NCI-H748 treated with DMSO at 0.1 percent for 48 hours (cell line): ENCODE measurements around the gene LRP1B.

Source experiments
- DNase-seq: peaks from one replicate; lab custom pipeline; 2025; lab: John Stamatoyannopoulos, UW

LRP1B gene

DNA sequence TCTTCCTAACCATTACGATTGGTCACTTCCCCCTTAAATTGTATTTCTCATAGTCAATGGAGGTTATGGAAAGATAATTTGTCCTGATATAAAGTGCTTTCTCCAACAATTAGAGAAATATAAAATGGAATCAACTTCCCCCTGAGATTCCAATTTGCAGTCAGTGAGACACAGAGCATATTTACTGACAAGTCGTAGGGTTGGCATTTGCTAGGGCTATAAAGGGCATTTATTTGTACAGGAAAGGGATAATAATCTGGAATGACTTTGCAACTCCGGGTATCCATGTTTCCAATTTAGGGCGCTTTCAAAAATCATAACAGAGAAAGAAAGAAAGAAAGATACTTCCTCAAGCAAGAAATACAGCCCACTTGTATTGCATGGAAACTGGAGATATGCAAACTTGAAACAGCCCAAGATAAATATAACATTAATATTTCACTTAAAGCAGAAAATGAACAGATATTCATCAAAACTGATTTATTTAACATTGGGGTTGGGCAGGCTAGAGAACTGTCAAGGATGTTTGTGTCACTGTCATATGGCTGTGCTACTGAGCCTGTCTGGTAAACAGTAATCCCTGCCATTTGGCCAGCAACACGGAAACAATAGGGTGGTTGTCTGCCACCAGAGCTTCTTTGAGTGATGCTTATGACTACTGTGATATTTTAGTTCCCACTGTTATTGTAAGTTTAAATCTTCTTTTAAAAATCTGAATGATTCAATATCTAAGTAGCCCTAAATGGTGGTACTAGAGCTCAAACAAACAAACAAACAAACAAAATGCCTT lies 621.8 kb downstream of the LRP1B start:
- DNase-seq: no peak

DNA sequence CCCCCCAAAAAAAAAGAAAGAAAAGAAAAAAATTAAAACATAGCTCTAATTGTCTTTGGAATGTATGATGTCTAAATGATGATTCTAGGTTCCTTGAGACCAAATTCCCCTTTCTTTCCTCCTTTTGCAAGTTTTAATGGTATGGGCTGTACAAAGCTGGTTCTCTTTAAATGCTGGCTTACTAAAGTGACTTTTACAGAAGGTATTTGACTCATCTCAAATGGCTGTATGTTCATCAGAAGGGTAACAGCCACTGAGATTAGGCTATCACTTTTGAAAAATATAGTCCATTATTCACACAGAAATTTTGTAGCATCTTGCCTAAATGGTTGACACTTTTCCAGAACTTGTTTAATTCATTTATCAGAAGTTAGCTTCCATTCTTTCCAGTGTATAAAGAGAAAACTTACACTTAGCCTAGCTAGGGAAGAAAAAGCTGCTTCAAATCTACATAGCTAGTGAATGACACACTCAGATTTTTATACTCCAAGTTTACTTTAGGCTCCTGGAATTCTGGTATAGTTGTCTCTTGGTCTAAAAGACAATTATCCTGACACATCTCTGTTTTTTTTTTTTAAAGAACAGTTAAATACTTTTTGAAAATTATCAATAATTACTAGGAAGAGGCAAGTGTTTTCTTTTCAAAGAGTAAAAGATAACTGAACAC lies 622.6 kb downstream of the LRP1B start:
- no peak for DNase-seq

DNA sequence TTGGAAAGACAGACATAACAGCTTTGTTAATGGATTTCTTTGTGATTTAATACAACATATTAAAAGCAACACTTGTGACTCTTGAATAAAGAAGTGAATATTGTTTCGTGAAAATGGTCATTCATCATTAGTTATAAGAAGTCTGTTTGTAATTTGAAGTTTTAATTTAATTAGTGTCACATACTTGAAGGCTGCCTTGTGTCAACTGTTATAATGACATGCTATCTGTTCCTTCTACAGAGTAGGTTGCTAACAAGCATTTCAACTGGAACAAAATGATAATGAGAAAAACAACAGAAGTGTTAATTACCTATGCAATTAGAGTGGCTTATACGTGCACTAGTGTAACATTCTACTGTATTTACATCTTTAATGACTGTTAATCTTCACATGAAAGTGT lies 624.7 kb downstream of the LRP1B start:
- DNase-seq: no peak

DNA sequence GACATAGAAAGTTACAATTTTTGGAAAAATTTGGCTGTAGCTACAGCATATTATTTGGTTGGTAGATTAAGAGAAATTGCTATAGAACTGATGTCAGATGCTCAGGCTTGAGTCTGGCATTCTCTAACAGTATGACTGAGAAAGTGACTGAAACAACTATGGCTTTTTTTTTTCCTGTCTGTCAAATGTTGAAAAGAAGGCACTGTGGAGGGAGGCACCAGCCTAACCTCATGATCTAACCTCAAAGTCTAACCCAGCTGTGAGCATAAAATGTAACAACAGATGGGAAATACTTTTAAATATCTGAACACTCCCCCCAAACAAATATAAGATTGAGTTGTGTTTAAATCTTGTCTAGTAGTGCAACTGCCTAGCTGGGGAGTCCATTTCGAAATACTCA lies 629.1 kb downstream of the LRP1B start:
- no peak for DNase-seq

GRCh38 chr2:141499123-141499522 lies 631.7 kb downstream of the LRP1B start:
- DNase-seq: no peak

DNA sequence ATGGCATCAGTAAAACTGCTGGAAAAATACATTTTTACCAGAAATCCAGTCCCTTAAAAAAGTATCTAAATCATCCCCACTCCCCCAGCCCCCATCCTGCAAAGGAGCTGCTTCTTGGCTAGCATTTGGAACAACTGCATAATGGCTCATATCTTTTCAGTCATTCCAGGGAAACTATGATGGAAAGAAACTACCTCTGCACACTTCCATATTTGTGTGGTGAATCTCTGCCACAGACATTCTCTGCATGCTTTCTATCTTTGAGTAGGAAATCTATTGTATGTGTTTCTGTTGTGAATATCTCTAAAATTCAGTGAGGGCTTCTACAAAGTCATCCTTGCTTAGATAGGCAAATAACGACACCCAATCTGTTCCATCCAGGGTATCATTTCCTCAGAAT lies 632.3 kb downstream of the LRP1B start:
- DNase-seq: no peak

GRCh38 chr2:141497272-141497671 lies 633.5 kb downstream of the LRP1B start:
- DNase-seq: no peak

DNA sequence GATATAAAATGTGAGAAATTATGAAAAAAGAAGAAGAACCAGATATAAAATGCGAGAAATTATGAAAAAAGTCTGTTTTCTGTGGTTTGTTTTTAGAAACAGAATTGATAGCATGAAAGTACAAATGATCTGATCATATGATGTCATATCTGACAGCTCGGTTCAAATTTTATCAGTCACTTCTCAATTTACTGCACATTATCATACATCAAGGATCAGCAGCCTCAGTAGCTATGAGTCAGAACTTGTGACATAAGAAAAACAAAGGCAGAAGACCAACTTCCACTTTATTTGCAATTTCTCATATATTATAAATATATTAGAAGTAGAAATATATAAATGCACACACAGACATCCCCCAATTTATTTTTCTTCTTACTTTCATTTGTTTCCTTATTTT lies 634.0 kb downstream of the LRP1B start:
- DNase-seq: no peak

DNA sequence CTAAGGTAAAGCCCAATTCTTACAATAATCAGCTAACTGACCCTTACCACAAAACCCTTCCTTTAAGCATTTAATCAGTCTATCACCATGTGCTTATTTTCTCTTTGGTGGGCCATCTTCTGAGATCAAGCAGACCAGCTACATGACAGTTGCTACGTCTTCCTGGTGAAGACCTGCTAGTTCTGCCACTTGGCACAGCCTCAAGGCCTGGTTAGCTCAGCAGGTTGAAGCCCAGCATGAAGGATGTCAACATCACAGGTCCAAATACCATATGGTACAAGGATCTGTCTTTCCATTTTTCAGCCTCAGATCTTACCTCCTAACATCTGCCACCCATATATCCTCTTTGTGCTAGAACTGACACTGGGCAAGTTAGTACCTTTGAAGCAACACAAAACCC lies 636.9 kb downstream of the LRP1B start:
- DNase-seq: no peak

GRCh38 chr2:141492816-141493215 lies 638.0 kb downstream of the LRP1B start:
- DNase-seq: no peak

- DNase-seq: no peak
Measured at GRCh38 chr2:141490886-141491285, 639.9 kb downstream of the LRP1B start.

DNA sequence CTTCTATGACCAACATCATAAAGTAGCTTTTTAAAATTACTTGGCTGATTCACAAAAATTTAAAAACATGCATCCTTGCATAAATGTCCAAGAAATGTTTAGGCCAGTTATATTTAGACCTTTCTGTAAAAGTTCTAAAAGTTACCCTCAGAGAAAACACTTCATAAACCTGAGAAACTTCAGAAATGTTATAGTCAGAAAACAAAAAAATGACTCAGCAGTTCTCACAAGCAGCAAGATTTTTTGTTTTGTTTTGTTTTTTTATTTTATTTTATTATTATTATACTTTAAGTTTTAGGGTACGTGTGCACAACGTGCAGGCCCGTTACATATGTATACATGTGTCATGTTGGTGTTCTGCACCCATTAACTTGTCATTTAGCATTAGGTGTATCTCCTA lies 648.1 kb downstream of the LRP1B start:
- no peak for DNase-seq

DNA sequence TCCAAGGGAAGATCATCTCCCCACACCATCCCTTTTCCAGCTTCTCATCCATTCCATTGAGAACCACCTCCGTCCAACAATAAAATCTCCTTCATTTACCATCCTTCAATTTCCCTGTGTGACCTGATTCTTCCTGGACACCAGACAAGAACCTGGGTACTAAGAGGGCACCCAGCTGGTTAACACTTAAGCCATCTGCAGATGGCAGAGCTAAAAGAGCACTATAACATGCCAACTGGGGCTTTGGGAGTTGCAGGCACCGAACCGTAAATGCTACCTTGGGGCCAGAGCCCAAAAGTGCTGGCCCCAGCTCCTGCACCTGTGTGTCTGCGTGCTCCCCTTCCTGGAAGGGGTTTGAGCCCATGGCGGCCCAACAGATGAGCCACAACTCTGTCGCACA lies 655.0 kb downstream of the LRP1B start:
- DNase-seq: no peak

- no peak for DNase-seq
Measured at GRCh38 chr2:141468761-141469160, 662.1 kb downstream of the LRP1B start.

DNA sequence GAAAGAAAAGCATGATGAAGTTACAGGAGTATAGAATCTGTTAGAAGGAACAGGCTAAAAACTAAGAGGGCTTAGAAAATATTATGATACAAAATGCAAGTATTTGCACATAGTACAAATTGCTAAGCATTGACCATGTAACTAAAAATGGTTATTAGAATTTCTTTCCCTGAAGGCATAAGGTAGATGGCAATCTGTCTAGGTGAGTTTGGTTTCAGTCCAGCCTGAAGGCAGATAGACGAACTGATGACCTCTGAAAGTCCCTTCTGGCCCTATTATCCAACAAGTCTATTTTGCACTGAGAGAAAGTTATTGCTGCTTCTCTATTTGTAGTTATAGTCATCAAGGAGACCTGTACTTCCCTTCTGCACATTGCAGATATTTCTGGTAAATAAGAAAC lies 663.5 kb downstream of the LRP1B start:
- DNase-seq: no peak

DNA sequence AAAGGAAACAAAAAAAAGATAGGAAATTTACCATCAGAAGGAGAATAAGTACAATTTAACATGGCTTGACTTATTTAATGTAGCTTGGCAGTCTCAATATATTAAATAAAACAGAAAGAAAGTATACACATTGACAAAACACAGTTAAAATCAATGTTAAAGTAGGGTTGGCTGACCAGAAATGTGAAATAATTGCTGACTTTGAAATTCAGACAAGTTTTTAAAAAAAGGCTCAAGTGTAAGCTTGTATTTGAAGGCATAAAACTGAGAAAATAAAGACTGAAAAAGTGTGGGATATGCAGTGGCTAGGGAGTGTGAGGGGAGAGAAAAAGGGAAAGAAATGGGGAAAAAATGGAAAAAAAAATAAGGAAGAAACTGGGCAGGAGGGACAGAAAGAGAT lies 665.8 kb downstream of the LRP1B start:
- no peak for DNase-seq

- no peak for DNase-seq
Measured at GRCh38 chr2:141458351-141458750, 672.5 kb downstream of the LRP1B start.

DNA sequence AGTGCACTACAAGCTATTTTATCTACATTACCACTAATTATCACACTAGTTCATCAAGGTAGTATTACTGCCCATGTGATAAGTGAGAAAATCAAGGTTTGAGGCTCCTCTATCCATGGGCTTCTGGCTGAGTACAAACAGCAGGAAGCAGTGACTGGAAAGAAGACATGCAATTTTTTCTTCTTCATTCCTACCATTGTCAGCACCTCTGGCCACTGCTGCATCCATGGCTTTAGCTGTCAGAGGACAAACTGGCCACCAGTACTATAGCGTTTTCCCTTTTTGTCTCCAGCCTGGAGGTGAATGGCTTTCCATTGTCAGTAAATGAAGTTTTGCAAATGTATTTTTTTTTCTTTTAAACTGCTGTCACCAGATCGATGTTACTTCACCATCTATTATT lies 674.9 kb downstream of the LRP1B start:
- no peak for DNase-seq

DNA sequence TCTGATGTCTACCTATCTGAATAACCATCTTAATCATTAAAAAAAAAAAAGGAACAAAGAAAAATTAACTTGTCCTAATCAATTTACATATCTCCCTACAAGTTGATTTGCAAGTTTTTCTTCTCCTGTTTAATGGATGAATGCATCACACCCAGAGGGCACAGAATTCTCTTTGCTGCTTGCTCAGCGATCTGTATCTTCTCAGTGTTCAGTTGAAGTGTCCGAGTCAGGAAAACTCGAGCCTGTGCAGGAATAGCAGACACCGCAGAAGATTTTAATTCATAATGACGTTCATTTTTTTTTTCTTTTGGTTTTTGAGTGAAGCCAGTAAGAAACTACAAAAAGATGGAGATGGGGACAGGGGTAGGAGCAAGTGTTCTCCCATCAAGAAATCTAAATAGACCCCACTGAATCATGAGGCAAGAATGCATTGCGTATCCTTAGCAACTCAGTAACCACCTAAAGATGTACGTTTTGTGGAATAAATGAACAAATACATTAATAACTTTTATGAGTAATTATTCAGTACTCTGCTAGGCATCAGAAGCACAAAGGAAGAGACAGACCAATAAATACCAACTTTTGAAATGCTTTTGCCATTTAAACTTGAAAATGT lies 675.5 kb downstream of the LRP1B start:
- DNase-seq: no peak

DNA sequence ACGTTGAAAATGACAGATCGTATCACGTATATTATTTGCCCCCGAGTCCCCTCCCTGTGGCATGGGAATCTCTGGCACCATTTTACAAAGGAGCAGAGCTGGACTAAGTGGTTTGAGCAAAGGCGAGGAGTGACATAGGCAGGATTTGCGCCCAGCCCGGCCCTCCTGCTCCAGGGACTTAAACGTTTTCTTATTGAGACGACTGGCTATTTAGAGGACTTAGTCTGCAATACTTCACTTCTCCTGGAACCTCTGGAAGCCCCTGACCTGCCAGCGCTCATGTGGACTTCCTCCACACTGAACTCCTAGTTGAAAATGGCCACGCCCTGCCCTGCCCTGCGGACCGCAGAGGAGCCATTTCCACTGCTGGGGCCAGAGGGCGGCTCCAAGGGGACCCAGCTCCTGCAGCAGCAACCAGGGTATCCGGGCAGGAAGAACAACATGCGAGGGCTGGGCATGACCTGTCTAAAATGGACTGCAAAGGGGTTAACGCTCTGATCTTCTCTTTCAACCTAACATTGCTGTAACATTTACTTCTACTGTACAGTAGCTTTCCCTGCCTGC lies 690.7 kb downstream of the LRP1B start:
- DNase-seq: no peak

- DNase-seq: no peak
Measured at GRCh38 chr2:141439524-141439923, 691.3 kb downstream of the LRP1B start.

DNA sequence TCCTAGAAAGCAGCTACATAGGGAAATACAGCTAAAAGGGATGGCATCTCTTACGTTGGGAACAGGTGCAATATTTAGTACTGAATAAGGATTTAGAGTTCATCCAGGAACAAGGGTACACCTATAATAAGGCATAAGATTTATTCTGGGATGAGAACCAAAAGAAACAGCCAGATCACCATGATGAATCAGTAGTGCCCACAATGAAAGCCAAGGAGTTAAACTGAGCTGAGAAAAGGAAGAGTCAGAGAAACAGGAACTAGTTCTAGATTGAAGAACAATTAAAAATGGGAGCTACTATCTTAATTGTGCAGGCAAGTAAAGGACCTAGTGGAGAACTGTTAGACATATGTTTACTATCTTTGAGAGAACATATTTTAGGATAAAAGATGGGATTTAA lies 692.3 kb downstream of the LRP1B start:
- no peak for DNase-seq

DNA sequence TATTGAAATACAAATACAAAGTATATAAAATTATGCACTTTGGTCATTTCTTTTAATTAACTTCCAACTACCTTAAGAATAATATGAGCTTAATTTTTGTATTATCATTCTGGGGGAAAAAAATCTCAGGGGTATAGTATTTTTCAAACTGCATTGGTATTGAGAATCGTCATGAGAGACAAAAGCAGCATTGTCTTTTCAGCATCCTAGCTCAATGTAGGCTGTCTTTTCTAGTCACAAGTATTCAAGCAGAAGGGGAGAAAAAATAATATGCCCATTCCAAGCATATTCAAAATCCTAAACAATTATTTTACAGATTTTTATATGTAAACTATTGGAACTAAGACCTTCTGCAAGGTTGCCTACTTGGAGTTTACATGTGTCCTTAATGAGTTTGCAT lies 693.3 kb downstream of the LRP1B start:
- DNase-seq: no peak
